Erythroblast (primary cell): Measurements from ENCODE around the gene F2RL2.

Experiments
- GATA1 ChIP-seq: IDR thresholded peaks from 2 replicates; pipeline ENCODE4 v1.6.1; 2011; ENCODE audit warnings: low read depth, mild to moderate bottlenecking, control low read depth, low read length, moderate library complexity
- POLR2A ChIP-seq: IDR thresholded peaks from 2 replicates; pipeline ENCODE4 v1.6.1; 2011; ENCODE audit warnings: mild to moderate bottlenecking, low read length

GRCh38 chr5:76598531-76598930, 24.7 kb downstream of the F2RL2 start:
- TF ChIP-seq POLR2A (no peak), GATA1 (no peak)
